HG02885 (cell line): ENCODE data around the gene ITGB6.
"Not testable (repeated sequence)": the region's sequence is repeated elsewhere in the genome, so short reads cannot be mapped to it uniquely, and the experiment has no call there.

Experiments used
- ATAC-seq: cut with Tn5 transposase; IDR thresholded peaks from one replicate; pipeline ENCODE4 v1.9.1; 2021; ENCODE audit warnings: mild to moderate bottlenecking; ENCODE audit not compliant: unreplicated experiment, poor library complexity

The ITGB6 gene

DNA sequence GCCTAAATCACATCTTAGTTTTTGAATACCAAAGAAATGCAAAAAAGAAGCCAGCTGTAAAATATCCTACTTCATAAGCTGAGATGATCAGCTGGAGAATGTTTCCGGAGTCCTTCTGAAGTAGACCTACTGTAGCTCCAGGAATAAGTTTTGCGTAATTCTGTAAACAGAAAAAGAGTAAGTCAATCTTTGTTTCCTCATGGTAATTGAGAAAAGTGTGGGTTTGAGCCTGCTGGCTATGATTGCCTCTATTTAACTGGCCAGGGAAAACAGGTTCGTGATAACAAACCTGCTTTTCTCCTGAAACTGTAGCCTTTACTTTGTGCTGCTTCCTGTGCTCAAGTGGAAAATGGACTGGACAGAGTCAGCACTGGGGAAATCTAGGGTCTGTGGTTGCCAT lies 58.2 kb downstream of the ITGB6 start:
- ATAC-seq: no peak

GRCh38 chr2:160141419-160141818 lies 58.7 kb downstream of the ITGB6 start:
- ATAC-seq: no peak

GRCh38 chr2:160140471-160140870 lies 59.6 kb downstream of the ITGB6 start:
- ATAC-seq: no peak

GRCh38 chr2:160139991-160140390 lies 60.1 kb downstream of the ITGB6 start:
- no peak for ATAC-seq

DNA sequence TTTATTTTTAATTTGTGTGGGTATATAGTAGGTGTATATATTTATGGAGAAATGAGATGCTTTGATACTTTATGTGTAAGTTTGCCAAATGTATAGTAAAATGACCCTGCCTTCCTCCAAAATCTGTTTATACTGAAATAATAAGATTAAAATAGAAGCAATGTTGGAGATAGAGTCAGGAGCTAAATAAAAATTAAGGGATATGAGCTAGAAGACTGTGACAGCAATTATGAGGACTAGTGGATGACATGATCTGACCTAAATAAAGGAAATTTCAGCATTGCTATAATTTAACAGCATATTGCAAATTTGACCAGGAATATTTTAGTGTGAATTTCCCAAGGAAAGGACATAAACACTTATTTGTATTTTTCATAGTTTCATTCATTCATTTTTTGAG lies 60.7 kb downstream of the ITGB6 start:
- no peak for ATAC-seq

GRCh38 chr2:160138406-160138805 lies 61.7 kb downstream of the ITGB6 start:
- no peak for ATAC-seq

DNA sequence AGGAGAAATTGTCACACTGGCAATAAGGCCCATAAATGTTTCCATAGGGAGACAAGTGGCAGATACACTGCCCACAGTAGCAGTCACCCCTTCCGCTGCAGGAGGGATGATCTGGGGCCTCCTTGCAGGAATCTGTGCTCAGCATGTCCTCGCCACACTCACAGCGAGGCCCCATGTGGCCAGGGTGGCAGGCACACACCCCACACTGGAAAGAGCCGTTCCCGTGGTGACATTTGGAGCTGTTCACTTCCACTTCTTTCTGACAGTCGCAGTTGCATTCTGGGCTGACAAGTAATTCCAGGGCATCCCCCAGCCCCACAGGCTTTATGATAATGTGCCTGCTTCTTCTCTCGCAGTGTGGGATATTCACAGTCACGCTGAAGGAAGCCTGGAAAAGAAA lies 62.6 kb downstream of the ITGB6 start:
- no peak for ATAC-seq

- ATAC-seq: no peak
Measured at GRCh38 chr2:160132761-160133160, 67.3 kb downstream of the ITGB6 start.

- ATAC-seq: no peak
Measured at GRCh38 chr2:160126756-160127155, 73.3 kb downstream of the ITGB6 start.

GRCh38 chr2:160126315-160126714 lies 73.8 kb downstream of the ITGB6 start:
- ATAC-seq: no peak

- ATAC-seq: no peak
Measured at GRCh38 chr2:160125828-160126227, 74.2 kb downstream of the ITGB6 start.

DNA sequence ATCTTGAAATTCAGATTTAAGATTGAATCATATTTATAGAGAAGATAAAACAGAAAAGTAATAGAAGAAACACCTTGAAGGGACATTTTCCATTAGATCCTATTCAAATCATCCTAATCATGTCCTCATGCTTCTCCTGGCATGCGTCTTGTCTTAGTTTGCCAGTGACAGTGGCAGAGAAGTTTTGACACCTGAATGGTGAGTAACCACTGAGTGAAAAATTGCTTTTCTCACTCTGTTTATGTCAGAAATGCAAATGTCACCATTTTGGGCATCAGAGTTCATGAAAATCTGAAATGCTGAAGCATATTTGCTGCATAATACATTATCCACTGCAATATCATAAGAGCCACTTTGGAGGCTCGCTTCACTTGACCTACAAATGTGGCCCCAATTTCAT lies 74.7 kb downstream of the ITGB6 start:
- no peak for ATAC-seq

- ATAC-seq: no peak
Measured at GRCh38 chr2:160124571-160124970, 75.5 kb downstream of the ITGB6 start.

- not testable (repeated sequence) for ATAC-seq
Measured at GRCh38 chr2:160114721-160115120, 85.4 kb downstream of the ITGB6 start.

GRCh38 chr2:160114020-160114419 lies 86.1 kb downstream of the ITGB6 start:
- no peak for ATAC-seq

DNA sequence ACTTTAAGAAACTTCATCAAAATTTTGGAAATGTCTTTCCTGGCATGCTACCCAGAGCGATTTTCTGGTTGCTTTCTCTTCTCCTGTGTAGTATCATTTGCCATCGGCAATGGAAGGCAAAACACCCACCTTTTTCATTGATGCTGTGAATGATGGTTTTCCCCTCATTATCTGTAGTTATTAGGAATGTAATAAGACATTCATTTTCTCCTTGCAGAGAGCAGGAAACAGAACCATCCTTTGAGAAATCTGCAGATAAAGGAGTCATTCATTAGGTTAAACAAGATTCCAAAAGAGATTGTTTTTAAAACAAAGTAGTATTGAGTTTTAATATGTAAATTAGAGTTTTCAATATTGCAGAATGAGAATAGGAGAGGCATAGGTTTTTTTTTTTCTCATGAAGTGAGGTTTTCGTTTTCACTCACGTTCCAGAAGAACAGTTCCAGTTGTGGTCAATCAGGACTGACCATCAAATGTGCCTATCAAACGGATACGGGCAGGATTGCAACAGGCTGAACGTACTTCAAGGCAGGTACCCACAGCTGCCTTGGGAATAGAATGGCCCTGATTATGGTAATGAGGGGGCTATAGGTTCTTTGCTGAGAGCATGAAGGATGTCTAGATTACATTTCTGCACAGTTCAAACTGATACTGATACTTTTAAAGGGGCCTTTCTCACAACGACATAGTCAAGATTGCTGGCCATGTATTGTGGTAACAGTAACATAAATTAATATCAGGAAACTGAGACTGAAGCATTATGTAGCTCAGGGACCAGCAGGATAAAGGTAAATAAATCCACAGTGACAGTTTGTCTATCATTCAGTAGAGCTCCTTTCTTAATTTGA lies 87.9 kb downstream of the ITGB6 start:
- ATAC-seq: peak; percentile 76

- ATAC-seq: no peak
Measured at GRCh38 chr2:160110674-160111239, 89.3 kb downstream of the ITGB6 start.

DNA sequence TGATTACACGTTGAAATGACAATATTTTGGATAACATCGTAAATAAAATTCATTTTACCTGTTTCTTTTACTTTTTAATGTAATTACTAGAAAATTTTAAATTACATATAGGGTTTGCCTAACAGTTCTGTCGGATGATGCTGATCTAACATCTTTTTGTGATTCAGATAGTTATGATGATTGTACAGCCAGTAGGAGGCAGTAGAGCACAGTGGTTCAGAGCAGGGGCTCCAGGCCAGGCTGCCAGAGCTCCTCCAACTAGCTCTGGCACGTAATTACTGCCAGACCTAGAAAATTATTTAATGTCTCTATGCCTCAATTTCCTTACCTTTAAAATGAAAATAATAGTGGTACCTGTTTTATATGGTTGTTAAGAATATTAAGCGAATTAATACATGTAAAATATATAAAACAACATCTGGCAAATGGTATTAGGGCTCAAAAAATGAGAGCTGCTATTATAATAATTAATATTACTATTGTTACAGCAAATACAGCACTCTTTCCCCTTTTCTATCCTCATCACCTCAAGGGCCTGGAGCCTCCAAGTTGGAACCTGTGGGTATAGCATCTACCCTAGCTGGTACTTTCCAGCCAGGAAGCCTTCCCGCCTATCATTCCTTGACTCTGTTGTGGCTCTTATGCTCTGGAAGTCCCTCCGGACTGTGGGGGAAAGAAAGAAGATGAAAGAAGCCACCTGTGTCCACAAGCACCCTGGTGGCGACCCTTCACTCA lies 90.0 kb downstream of the ITGB6 start:
- ATAC-seq: peak; percentile 85

DNA sequence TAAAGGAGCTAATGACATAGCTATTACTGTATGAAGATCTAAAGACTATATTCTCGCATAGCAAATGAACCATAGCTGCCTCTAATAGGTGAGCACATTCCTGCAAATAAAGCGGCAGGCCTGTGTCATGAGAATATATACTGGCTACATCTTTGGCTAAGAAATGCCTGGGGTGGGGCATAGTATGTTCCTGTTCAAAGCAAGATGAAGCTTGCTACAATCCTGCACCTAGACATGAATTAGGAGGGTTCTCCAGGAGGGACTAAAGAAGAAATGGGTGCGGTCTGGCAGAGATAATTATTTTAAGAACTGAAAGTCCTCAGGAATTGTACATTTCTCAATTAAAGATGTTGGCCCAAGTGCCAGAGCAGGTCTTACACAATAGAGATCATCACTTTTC lies 90.8 kb downstream of the ITGB6 start:
- ATAC-seq: no peak

DNA sequence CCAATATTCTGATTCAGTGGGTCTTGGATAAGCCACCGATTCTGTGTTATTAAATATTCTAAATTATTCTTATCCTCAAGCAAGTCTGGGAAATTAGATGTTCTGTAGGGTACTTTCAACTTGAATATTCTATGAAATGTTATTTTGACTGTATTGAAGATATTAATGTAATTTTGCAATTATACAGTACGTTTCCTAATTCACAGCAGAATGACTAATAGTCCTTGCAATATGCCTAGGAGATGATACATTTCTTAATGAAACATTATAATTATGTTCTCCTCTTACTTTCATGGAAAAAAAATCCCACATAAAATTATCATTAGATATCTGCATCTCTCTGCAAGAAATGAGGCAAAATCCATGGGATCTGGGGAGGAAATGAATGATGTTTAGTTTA lies 91.4 kb downstream of the ITGB6 start:
- no peak for ATAC-seq

GRCh38 chr2:160105366-160105765 lies 94.7 kb downstream of the ITGB6 start:
- no peak for ATAC-seq
